Stimulated activated CD4-positive, alpha-beta T cell treated with anti-CD3 and anti-CD28 coated beads, TNF-alpha, amount 100 ng/mL, for 4 hours (primary cell): Measurements from ENCODE around the gene ZNF80.
"Not testable (repeated sequence)": the region's sequence is repeated elsewhere in the genome, so short reads cannot be mapped to it uniquely, and the experiment has no call there.

Experiments used
- DNase-seq, 3 experiments: peaks; one replicate each; pipeline ENCODE4 v3.0.0-alpha.2; 2020; ENCODE audit warnings: low read depth in 3 of 3

The ZNF80 gene

GRCh38 chr3:114237478-114237877, at the start of gene ZNF80:
ZNF80 (minus strand) TSS chr3:114237578; CDS start chr3:114237074, 504 bp downstream.
- DNase-seq, result not testable (repeated sequence)

- DNase-seq, result no peak
These were observed 48.9 kb upstream of the ZNF80 start for GRCh38 chr3:114286266-114286665.

GRCh38 chr3:114285648-114286230, 48.4 kb upstream of the ZNF80 start:
- no peak for DNase-seq

- no peak for DNase-seq
These were observed 47.3 kb upstream of the ZNF80 start for GRCh38 chr3:114284644-114285043.

- not testable (repeated sequence) for DNase-seq
These were observed 39.5 kb upstream of the ZNF80 start for GRCh38 chr3:114276856-114277255.

- no peak for DNase-seq
These were observed 37.6 kb upstream of the ZNF80 start for GRCh38 chr3:114274929-114275328.

- DNase-seq, result no peak
These were observed 34.9 kb upstream of the ZNF80 start for GRCh38 chr3:114272271-114272670.

- no peak for DNase-seq
These were observed 32.6 kb upstream of the ZNF80 start for GRCh38 chr3:114270019-114270418.

- no peak for DNase-seq
These were observed 22.8 kb upstream of the ZNF80 start for GRCh38 chr3:114260152-114260551.

GRCh38 chr3:114259566-114259965, 22.2 kb upstream of the ZNF80 start:
- DNase-seq, result no peak

- DNase-seq, result no peak
These were observed 16.1 kb upstream of the ZNF80 start for GRCh38 chr3:114253505-114253904.

- DNase-seq, result no peak
These were observed 15.6 kb upstream of the ZNF80 start for GRCh38 chr3:114252954-114253353.

GRCh38 chr3:114242947-114243346, 5.6 kb upstream of the ZNF80 start:
- no peak for DNase-seq

GRCh38 chr3:114241262-114241661, 3.9 kb upstream of the ZNF80 start:
- no peak for DNase-seq

- DNase-seq, result not testable (repeated sequence)
These were observed 888 bp upstream of the ZNF80 start for GRCh38 chr3:114238146-114238785.

GRCh38 chr3:114235431-114235830, 1.9 kb downstream of the ZNF80 start:
- DNase-seq, result no peak

- no peak for DNase-seq
These were observed 2.6 kb downstream of the ZNF80 start for GRCh38 chr3:114234745-114235144.

- DNase-seq, result peak in 1 of 3 experiments; percentile 16
These were observed 5.8 kb downstream of the ZNF80 start for GRCh38 chr3:114231616-114232015.

- no peak for DNase-seq
These were observed 10.3 kb downstream of the ZNF80 start for GRCh38 chr3:114227076-114227475.

- no peak for DNase-seq
These were observed 11.1 kb downstream of the ZNF80 start for GRCh38 chr3:114226313-114226712.

GRCh38 chr3:114223143-114223542, 14.2 kb downstream of the ZNF80 start:
- no peak for DNase-seq

- no peak for DNase-seq
These were observed 15.5 kb downstream of the ZNF80 start for GRCh38 chr3:114221881-114222264.

GRCh38 chr3:114221165-114221880, 16.1 kb downstream of the ZNF80 start:
- DNase-seq, result peak in 1 of 3 experiments; percentile 41
